ENCODE data around the gene ERAS. TPM values are rescaled to one million over a fixed set of nuclear protein-coding genes. Genes with fewer than 3 reads are reported as not detected.

Gene ERAS
- polyA plus RNA-seq, 1 donor from 2014 or later: 3.6 TPM

Small RNA genes within 50 kb of the gene (small RNA-seq; reads per million reads assigned to genes)
- gene RNU6-29P: 0 to 0.08 (median 0) reads per million in 3 experiments

Other genes with a start within 250 kb of the ERAS start
- 210 and 217 TPM in 2 replicates for gene WDR13, start 229.0 kb upstream of the ERAS start, polyA plus RNA-seq
- 1.0 and 1.1 TPM in 2 replicates for gene WAS, start 142.7 kb upstream of the ERAS start, polyA plus RNA-seq
- 3.1 and 3.2 TPM in 2 replicates for gene SUV39H1, start 129.8 kb upstream of the ERAS start, polyA plus RNA-seq
- gene GLOD5, start 64.8 kb upstream of the ERAS start, polyA plus RNA-seq: not detected in 2 replicates
- not detected in 2 replicates for gene GATA1, start 39.9 kb upstream of the ERAS start, polyA plus RNA-seq
- gene HDAC6, start 24.4 kb upstream of the ERAS start, polyA plus RNA-seq: 161 and 166 TPM in 2 replicates
- 232 and 243 TPM in 2 replicates for gene PCSK1N, start 9.1 kb downstream of the ERAS start, polyA plus RNA-seq
- 131 and 156 TPM in 2 replicates for gene TIMM17B, start 71.3 kb downstream of the ERAS start, polyA plus RNA-seq
- gene PQBP1, start 71.4 kb downstream of the ERAS start, polyA plus RNA-seq: 70.8 and 78.5 TPM in 2 replicates
- gene SLC35A2, start 85.1 kb downstream of the ERAS start, polyA plus RNA-seq: 20.7 and 25.3 TPM in 2 replicates
- 8.9 and 11.1 TPM in 2 replicates for gene PIM2, start 92.5 kb downstream of the ERAS start, polyA plus RNA-seq
- gene OTUD5, start 131.1 kb downstream of the ERAS start, polyA plus RNA-seq: 34.3 and 35.9 TPM in 2 replicates
- gene KCND1, start 145.3 kb downstream of the ERAS start, polyA plus RNA-seq: 3.7 and 4.8 TPM in 2 replicates
- 134 and 138 TPM in 2 replicates for gene GRIPAP1, start 175.8 kb downstream of the ERAS start, polyA plus RNA-seq
- 8.9 and 17.9 TPM in 2 replicates for gene TFE3, start 216.8 kb downstream of the ERAS start, polyA plus RNA-seq
- 2.8 and 3.1 TPM in 2 replicates for gene CCDC120, start 232.5 kb downstream of the ERAS start, polyA plus RNA-seq
- 7.3 and 10.8 TPM in 2 replicates for gene PRAF2, start 247.5 kb downstream of the ERAS start, polyA plus RNA-seq

Data from neural cell (in vitro differentiated cells).